ENCODE results near the gene ZFYVE28. TPM values are rescaled to one million over a fixed set of nuclear protein-coding genes. Genes with fewer than 3 reads are reported as not detected.
"Not testable (repeated sequence)": the region's sequence is repeated elsewhere in the genome, so short reads cannot be mapped to it uniquely, and the experiment has no call there.

Gene ZFYVE28
- polyA plus RNA-seq, 3 donors, result 4.4 to 6.9 (median 5.1) TPM

DNA sequence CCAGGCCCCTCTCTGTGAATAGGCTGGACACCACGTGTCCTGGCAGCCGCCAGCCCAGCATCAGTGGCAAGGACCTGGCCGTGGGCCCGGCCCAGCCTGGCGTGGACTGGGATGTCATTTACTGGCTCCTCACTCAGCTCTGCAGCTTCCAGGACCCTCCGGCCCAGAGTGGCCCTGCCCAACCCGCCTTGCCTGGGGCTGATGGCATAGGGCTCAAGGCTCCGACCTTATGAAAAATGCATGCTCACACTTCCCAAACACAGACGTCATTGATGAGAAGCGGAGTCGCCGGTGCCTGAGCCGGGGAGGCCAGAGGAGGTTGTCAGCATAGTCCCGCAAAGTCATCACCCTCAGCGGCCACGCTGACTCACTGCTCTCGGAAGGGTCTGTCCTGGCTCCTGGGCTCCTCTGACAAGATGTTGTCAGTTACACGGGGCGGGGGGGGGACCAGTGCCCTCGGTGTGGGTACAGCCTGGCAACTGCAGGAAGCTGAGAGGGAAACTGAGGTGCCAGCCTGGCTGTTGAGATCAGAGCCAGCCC is 14.6 kb upstream of the ZFYVE28 start:
- no peak overlapping the region for H3K27ac ChIP-seq (ENCODE audit: low read depth, low read length)

DNA sequence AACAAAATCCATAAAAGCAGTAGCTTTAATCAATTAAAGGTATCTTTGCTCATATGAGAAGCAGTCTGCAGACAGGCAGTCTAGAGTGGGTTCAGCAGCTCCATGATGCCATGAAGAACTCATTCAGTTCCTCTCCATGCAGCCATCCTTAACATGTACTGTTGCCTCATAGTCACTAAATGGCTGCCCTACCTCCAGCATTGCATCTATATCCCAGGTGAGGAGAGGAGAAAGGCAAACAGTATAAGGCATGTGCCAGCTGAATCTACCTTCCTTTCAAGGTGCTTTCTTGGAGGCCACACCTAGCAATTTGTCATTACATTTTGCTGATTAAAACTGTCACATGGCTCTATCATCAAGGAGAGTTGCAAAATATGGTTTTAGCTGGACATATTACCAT is 13.6 kb upstream of the ZFYVE28 start:
- no peak overlapping the region for H3K27ac ChIP-seq (ENCODE audit: low read depth, low read length)

More for the DNA sequence above, 14.6 kb upstream of the ZFYVE28 start:
- WGBS, 3 donors, result 68 to 77% (median 74%) methylated on average over 20 of the region's 20 CpGs

DNA sequence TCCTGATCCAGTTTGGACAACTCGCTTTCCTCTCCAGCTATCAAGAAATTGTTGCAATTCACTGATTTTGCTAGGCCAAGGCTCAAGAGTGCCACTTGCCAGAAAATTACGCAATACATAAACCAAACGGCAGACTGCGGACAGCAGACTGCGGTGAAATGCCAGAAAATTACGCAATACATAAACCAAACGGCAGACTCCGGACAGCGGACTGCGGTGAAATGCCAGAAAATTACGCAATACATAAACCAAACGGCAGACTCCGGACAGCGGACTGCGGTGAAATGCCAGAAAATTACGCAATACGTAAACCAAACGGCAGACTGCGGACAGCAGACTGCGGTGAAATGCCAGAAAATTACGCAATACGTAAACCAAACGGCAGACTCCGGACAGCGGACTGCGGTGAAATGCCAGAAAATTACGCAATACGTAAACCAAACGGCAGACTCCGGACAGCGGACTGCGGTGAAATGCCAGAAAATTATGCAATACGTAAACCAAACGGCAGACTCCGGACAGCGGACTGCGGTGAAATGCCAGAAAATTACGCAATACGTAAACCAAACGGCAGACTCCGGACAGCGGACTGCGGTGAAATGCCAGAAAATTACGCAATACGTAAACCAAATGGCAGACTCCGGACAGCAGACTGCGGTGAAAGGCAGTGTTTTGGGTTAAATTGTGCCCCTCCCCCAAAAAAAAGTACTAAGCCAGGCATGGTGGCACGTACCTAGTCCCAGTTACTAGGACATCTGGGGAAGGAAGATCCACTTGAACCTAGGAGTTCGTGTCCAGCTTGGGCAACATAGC is 11.7 kb upstream of the ZFYVE28 start:
- H3K27ac ChIP-seq (ENCODE audit: low read depth, low read length), result not testable (repeated sequence)
- 54 to 59% (median 57%) methylated on average over 25 to 30 of the region's 49 CpGs for WGBS, 3 donors

DNA sequence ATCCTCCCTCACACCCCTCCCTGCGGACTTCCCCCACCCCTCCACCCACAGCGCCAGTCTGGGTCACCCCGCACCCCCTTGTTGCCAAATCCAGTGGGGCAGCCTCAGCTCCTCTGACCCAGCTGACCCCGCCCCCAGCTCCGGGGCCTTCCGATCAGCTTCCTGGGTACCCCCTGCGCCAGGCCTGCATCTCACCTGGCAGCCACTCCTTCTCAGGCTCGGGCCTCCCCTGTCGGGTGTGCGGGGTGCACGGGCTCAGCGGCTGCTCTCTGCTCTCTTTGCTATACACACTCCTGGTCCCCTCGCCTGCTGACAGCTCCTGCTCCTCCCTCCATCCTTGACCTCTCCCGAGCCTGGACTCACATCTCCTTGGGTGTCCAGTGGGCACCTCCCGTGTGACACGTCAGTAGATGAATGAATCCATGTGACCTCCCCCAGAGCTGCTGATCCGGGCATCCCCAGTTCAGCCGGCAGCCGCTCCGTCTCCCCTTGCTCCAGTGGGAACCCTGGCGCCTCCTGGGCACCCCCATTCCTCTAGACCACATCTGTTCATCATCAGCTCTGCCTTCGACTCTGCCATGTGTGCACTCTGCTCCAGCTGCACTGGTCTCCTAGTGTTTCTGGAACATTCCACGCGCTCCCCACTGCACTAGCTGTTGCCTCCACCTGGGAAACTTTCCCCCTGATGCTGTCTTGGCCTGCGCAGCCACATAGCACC is 10.2 kb upstream of the ZFYVE28 start:
- H3K27ac ChIP-seq (ENCODE audit: low read depth, low read length), result no peak overlapping the region
- WGBS, 3 donors, result 69 to 78% (median 73%) methylated on average over 25 of the region's 25 CpGs

DNA sequence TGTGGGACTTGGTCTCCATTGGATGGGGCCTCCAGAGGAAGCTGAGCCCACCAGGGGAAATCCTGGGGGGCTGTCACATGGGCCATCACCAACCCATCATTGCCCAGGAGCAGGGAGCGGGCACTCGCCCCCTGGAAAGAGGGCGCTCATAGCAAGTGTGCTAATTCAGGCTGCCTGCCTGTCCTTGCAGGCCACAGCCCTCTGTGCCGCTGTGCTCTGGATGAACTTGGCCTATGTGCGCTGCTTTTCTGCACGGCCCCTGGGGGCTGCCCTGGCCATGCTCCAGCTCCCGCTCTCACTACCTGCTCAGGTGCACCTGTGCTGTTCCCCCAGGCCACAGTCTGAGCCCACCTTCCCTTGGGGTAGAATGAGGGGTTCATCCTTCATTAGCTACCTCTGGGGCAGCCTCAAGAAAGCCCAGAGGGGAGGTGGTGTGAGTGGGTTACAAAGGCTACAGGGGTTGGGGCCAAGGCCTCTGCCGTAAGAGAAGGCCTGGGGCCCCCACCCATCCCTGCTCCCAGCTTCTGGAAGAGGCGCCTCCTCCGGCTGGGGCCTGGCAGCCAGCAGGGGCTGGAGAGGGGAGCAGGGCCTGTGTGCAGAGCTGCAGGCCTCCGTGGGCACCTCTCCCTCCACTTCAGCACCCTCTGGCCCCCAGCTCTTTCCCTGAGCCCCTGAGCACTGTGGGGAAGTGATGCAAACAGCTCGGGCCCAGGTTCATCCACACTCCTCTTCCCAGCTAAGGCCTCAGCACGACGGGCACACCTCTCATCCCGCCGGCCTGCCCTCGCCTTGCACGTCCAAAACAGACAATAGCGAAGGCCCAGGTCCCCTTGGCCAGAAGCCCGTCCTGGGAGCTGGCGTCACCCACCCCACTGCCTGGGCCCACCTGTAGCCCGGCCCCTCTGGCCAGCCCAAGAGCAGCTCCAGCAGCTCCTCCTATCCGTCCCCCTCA is 9.2 kb upstream of the ZFYVE28 start:
- 84 to 94% (median 84%) methylated on average over 19 to 23 of the region's 23 CpGs for WGBS, 3 donors
- no peak overlapping the region for H3K27ac ChIP-seq (ENCODE audit: low read depth, low read length)

DNA sequence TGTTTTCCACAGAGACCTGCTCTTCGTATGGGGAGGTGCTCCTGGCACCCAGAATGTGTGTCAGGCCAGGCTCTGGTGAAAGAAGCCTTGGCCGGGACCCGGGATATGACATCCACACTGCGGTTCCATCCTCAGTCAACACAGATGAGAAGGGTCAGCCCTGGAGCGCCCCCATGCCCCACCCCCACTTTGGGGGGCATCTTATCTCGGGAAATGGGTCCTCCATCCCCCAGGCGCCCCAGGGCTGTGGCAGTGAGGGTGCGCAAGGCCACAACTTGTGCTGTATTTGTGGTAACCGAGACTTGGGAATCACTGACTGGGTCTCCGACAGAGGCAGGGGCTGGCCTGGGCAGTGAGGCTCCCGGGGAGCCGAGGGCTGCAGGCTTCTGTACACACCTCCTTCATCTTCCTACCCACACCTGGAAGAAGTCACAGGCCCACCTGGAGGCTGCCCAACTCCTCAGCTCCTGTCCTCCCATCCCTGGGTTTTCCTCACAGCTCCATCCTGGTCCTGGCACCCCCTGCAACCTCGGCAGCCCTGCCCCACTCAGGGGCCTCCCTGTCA is 8.3 kb upstream of the ZFYVE28 start:
- 82 to 88% (median 83%) methylated on average over 13 of the region's 13 CpGs for WGBS, 3 donors
- no peak overlapping the region for H3K27ac ChIP-seq (ENCODE audit: low read depth, low read length)

DNA sequence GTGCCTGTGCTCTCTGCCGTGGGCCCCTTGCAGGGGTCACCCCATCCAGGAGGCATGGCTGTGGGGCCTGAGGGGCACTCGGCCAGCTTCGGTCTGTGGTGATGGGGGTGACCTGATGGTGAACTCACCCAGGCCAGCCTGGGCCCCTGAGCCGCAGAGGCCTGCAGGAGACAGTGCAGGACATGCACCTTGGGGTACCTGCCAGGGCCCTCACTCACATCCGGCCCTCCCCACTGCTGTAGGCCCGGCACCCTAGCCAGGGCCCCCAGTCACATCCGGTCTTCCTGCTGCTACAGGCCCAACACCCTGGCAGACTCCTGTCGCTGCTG is 7.6 kb upstream of the ZFYVE28 start:
- no peak overlapping the region for H3K27ac ChIP-seq (ENCODE audit: low read depth, low read length)
- WGBS, 3 donors, result 85 to 90% (median 89%) methylated on average over 6 to 8 of the region's 8 CpGs

DNA sequence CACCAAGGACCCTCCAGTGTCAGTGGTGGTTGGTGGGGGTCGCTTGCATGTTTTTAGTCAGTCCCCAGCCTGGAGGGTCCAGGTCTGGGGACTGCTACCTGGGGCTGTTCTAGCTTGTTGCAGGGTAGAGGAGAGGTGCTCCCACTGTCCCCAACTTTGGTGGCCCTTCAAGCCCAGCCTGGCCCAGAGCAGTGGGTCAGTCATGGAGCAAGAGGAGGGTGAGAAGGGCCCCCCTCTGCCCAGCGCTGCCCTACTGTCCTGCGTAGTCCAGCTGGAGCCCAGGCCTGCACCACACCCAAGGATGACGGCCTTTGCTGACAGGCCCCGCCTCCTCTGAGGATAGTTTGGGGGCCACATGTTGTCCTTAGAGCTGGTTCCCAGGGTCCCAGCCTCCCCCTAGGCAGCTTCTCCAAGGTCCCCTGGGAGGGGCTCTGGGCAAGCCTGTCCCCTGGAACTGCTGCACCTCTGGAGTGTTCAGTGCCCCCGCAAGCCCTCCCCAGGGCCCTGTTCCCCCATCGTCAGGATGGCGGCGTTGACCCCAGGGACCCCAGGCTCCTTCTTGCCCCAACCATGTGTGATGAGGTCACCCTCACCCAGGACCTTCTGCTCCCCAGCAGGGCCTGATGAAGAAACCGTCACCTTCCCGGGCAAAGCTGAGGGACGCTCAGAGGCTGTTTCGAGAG is 7.1 kb upstream of the ZFYVE28 start:
- H3K27ac ChIP-seq (ENCODE audit: low read depth, low read length), result no peak overlapping the region
- WGBS, 3 donors, result 89 to 94% (median 91%) methylated on average over 12 to 13 of the region's 13 CpGs

DNA sequence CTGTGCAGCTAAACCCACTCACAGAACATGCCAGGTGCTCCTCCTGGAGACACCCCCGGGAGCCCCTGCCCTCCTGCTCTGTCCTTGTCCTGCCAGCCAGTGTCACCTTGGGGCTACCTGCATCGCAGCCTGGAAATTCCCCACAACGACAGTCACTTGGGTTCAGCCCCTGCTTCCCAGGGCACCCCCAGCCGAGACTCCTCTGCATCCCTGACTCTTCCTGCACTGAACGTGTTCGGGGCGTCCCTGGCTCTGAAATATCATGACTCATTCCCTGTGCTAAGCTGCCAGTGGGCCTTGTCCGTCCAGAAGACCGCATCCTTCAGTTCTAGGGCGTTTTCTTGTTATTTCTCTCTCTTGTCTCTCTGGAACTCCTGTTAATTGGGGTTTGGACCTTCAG is 6.1 kb upstream of the ZFYVE28 start:
- WGBS, 3 donors, result 71 to 76% (median 74%) methylated on average over 10 of the region's 10 CpGs
- H3K27ac ChIP-seq (ENCODE audit: low read depth, low read length), result no peak overlapping the region

DNA sequence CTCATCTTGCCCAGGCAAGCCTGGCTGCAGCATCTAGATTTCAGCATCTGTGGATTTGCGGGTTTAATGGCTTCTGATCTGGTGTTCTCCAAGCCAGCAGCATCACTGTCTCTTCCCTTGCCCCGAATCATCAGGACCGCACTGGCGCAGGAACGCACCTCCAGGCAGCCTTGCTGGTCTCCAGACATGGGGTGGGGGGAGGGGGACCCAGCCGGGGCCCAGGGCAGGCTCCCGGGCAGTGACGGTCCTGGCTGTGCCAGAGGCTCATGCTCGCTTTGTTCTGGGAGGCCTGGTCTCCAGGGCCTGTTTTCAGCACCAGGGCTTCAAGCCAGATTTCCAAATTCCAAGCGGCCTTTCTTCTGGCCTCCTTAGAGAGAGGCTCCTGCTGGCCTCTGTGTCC is 5.2 kb upstream of the ZFYVE28 start:
- no peak overlapping the region for H3K27ac ChIP-seq (ENCODE audit: low read depth, low read length)
- WGBS, 3 donors, result 74 to 81% (median 76%) methylated on average over 9 to 10 of the region's 10 CpGs

DNA sequence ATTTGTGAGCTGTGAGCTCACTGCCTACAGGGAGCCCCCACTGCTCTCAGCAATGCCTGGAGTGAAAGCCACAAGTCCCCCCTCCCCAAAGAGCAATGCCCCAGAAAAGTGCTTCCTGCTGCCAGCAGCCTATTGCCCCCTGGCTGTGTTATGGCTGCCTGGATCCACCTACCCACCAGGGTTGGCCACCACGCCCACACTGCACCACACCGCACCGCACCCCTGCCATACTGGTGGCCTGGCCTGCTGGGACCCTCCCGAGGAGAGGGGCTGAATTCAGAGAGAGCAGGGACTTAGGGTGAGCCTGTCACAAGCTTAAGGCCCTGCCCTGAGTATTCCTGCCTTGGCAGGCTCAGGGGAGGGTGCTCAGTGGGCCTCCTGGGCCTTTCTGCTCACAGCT is 4.6 kb upstream of the ZFYVE28 start:
- WGBS, 3 donors, result 77 to 90% (median 78%) methylated on average over 4 of the region's 4 CpGs
- no peak overlapping the region for H3K27ac ChIP-seq (ENCODE audit: low read depth, low read length)

DNA sequence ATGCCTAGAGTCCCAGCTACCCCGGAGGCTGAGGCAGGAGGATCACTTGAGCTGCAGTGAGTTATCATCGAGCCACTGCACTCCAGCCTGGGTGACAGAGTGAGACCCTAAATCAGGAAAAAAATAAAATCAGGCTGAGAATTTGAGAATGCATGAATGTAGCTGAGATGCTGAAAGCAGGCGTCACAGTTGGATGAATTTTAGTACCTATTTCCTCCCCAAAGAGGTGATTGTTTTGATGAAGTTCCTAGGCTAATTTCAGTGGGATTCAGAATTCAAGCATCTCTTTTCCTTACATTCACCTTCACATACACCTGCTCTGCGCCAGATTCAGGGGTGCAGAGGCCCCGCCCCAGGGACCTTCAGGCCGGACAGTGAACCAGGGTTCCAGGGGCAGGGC is 3.5 kb upstream of the ZFYVE28 start:
- 87 to 88% (median 87%) methylated on average over 6 of the region's 6 CpGs for WGBS, 3 donors
- H3K27ac ChIP-seq (ENCODE audit: low read depth, low read length), result no peak overlapping the region

DNA sequence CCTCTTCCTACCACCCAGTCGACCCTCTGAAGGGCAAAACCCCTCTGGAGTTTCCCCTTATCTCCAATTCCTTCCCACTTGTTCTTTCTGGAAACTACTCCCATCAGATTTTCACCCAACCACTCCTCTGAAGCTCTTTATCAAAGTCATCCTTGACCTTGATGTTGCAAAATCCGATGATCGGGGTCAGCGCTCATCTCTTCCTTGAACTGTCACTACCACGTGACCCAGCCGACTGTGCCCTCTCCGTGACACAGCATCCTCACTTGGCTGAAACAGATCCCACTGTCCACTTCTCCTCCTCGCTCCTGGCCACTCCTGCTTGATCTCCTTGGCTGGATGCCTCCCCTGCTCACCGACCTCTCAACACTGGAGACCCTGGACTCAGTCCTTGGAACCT is 1.4 kb upstream of the ZFYVE28 start:
- H3K27ac ChIP-seq (ENCODE audit: low read depth, low read length), result no peak overlapping the region
- 41 to 49% (median 41%) methylated on average over 9 of the region's 9 CpGs for WGBS, 3 donors

DNA sequence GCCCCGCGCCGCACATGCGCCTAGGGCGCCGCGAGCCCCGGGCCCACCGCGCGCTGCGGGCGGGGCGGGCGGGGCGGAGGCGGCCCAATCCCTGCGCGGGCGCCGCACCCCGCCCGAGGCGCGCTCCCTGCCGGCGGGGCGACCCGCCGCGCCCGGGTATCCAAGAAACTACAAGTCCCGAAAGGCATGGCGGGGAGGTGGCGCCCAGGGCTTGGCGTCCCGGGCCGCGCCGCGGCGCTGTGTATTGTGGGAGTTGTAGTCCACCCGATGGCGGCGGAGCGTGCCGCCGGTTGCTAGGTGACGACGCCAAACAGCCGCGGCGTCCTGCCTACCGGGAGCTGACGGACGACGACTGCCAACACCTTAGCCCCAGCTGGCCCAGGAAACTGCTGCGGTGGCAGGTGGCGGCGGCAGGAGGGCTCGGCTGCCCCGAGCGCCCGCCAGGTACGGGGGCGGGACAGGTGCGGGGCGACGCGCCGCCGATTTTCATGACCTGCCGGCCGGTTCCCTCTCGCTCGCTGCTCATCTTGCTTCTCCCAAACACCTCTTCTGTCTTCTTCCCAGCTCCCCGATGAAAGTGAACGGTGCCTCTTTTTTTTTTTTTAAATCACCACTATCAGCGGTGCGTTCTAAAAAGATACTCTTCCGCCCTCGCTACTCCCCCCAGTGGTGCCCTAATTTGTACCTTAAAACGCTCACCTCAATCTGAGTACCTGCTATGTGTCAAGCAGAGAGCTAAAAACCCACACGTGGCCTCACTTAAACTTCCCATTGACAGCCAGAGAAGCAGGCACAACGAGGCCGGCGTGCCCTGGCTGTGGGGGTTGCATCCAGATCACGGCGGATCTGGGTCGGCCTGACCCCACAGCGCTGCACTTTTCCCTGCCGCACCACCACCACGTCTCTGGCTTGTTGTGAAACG is 466 bp upstream of the ZFYVE28 start, which contains the start of gene CFAP99:
CFAP99 (plus strand) TSS at position 306 of the 922 bp plus-strand sequence.
- H3K27ac ChIP-seq (ENCODE audit: low read depth, low read length), result no peak within 1 kb of the TSS
- WGBS, 3 donors, result 1% methylated on average over 80 to 94 of the region's 94 CpGs

DNA sequence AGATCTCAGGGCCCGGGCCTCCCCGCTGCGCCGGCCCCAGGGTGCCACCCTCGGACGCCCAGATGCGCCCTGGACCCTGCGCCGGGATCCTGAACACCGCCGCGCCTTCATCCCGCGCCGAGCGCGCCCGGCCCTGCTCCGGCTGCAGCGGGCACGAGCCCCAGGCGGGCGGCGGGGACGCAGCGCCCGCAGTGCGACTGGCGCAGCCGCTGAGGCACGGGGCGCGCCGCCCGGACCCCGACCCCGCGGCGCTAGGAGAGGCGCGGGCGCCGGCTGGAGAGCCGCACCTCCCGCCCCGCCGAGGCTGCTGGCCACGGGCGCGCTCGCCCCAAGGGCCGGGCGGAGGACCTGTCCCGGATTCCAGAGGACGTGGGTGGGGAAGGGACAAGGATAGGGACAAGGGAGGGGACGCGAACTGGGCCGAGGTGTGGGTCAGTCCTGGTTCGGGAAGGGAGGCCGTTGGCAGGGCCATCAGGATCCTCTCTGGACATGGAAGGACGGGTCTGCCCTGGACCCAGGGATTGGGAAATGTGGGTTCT is 1.1 kb downstream of the ZFYVE28 start:
- 0 to 1% (median 1%) methylated on average over 38 to 61 of the region's 61 CpGs for WGBS, 3 donors
- H3K27ac ChIP-seq (ENCODE audit: low read depth, low read length), result no peak overlapping the region

DNA sequence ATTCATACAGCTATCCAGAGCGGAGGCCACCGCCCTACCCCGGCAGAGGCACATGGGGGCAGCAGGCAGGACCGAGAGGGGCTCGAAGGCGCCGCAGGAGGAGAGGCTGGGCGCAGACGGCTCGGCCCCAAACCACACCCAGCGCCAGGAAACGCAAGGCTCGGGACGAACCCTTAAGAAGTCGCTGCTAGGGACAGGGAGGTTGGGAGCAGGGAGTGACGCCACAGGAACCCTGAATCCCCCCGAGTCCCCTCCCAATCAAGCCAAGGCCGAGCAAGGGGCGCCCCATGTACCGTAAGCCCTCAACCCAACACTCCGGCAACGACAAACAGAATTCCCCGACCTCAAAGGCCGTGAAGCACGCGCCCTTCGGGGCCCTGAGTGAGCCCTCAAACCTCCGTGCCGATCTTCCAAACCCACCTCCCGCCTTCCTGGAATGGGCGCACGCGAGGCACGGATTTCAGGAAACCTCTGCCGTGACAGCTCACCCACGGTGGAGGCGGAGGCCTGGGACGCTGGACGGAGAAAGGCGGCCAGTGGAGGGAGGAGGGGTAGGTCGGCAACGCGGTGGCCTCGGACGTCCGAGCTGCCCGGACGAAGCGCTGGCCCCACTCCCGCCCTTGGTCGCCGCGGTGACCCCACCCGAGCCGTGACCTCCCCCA is 1.8 kb downstream of the ZFYVE28 start:
- WGBS, 3 donors, result 3 to 29% (median 9%) methylated on average over 41 to 55 of the region's 55 CpGs
- no peak overlapping the region for H3K27ac ChIP-seq (ENCODE audit: low read depth, low read length)
